HEK293 (cell line): Measurements from ENCODE around the gene ZRSR2.

Experiments
- YY1 ChIP-seq: fragments of 450-650 bp; formaldehyde crosslinking; IDR thresholded peaks from 2 replicates; pipeline ENCODE4 v1.5.1; 2018; ENCODE audit warnings: missing biosample characterization, missing genetic modification characterization
- ZBTB21 ChIP-seq: fragments of 450-650 bp; formaldehyde crosslinking; IDR thresholded peaks from 2 replicates; pipeline ENCODE4 v1.5.1; 2017; ENCODE audit warnings: missing biosample characterization, missing genetic modification characterization
- ZBTB7A ChIP-seq: fragments of 450-650 bp; formaldehyde crosslinking; IDR thresholded peaks from 2 replicates; pipeline ENCODE4 v1.5.1; 2016; ENCODE audit warnings: low read depth, missing biosample characterization, missing genetic modification characterization
- ZEB2 ChIP-seq: fragments of 450-650 bp; formaldehyde crosslinking; IDR thresholded peaks from 2 replicates; pipeline ENCODE4 v1.5.1; 2016; ENCODE audit warnings: missing biosample characterization, missing genetic modification characterization
- ZNF133 ChIP-seq: fragments of 450-650 bp; formaldehyde crosslinking; IDR thresholded peaks from 2 replicates; pipeline ENCODE4 v1.5.1; 2016; ENCODE audit warnings: missing biosample characterization, missing genetic modification characterization
- ZNF335 ChIP-seq: fragments of 450-650 bp; formaldehyde crosslinking; conservative IDR thresholded peaks from 2 replicates; pipeline ENCODE4 v1.5.1; 2016; ENCODE audit warnings: missing biosample characterization, missing genetic modification characterization
- ZNF433 ChIP-seq: fragments of 450-650 bp; formaldehyde crosslinking; IDR thresholded peaks from 2 replicates; pipeline ENCODE4 v1.5.1; 2016; ENCODE audit warnings: missing biosample characterization, missing genetic modification characterization, low read depth
- ZNF549 ChIP-seq: fragments of 450-650 bp; IDR thresholded peaks from 2 replicates; pipeline ENCODE4 v1.5.1; 2018; ENCODE audit warnings: missing biosample characterization, missing genetic modification characterization, mild to moderate bottlenecking, inconsistent platforms, moderate library complexity
- ZNF558 ChIP-seq: fragments of 450-650 bp; formaldehyde crosslinking; IDR thresholded peaks from 2 replicates; pipeline ENCODE4 v1.5.1; 2016; ENCODE audit warnings: missing biosample characterization, missing genetic modification characterization
- ZNF560 ChIP-seq: fragments of 450-650 bp; formaldehyde crosslinking; IDR thresholded peaks from 2 replicates; pipeline ENCODE4 v1.5.1; 2017; ENCODE audit warnings: missing biosample characterization, missing genetic modification characterization, borderline replicate concordance
- ZNF600 ChIP-seq: fragments of 450-650 bp; formaldehyde crosslinking; IDR thresholded peaks from 2 replicates; pipeline ENCODE4 v1.5.1; 2016; ENCODE audit warnings: missing biosample characterization, missing genetic modification characterization
- ZNF626 ChIP-seq: fragments of 450-650 bp; sonication (Bioruptor Pico); formaldehyde crosslinking; IDR thresholded peaks from 2 replicates; pipeline ENCODE4 v1.5.1; 2018; ENCODE audit warnings: missing biosample characterization, missing genetic modification characterization, inconsistent platforms
- ZNF664 ChIP-seq: fragments of 450-650 bp; formaldehyde crosslinking; IDR thresholded peaks from 2 replicates; pipeline ENCODE4 v1.5.1; 2016; ENCODE audit warnings: missing biosample characterization, missing genetic modification characterization
- ZNF785 ChIP-seq: fragments of 450-650 bp; formaldehyde crosslinking; IDR thresholded peaks from 2 replicates; pipeline ENCODE4 v1.5.1; 2016; ENCODE audit warnings: missing biosample characterization, missing genetic modification characterization
- ZNF837 ChIP-seq: fragments of 450-650 bp; formaldehyde crosslinking; IDR thresholded peaks from 2 replicates; pipeline ENCODE4 v1.5.1; 2016; ENCODE audit warnings: missing biosample characterization, missing genetic modification characterization
- ZSCAN23 ChIP-seq: fragments of 450-650 bp; formaldehyde crosslinking; IDR thresholded peaks from 2 replicates; pipeline ENCODE4 v1.5.1; 2016; ENCODE audit warnings: missing biosample characterization, missing genetic modification characterization
- TF ChIP-seq, protein P1 (sequence below): fragments of 450-650 bp; formaldehyde crosslinking; IDR thresholded peaks from 2 replicates; pipeline ENCODE4 v1.5.1; 2016; ENCODE audit warnings: missing biosample characterization, missing genetic modification characterization
- TF ChIP-seq, protein P2 (sequence below): fragments of 450-650 bp; formaldehyde crosslinking; IDR thresholded peaks from 2 replicates; pipeline ENCODE4 v1.5.1; 2016; ENCODE audit warnings: missing biosample characterization, missing genetic modification characterization
- TF ChIP-seq, protein P3 (sequence below): fragments of 450-650 bp; formaldehyde crosslinking; IDR thresholded peaks from 2 replicates; pipeline ENCODE4 v1.5.1; 2016; ENCODE audit warnings: missing biosample characterization, missing genetic modification characterization
- TF ChIP-seq, protein P4 (sequence below): fragments of 450-650 bp; formaldehyde crosslinking; IDR thresholded peaks from 2 replicates; pipeline ENCODE4; 2016; ENCODE audit warnings: missing biosample characterization, missing genetic modification characterization
- TF ChIP-seq, protein P5 (sequence below): fragments of 450-650 bp; formaldehyde crosslinking; IDR thresholded peaks from 2 replicates; pipeline ENCODE4 v1.5.1; 2016; ENCODE audit warnings: missing biosample characterization, missing genetic modification characterization
- TF ChIP-seq, protein P6 (sequence below): fragments of 450-650 bp; formaldehyde crosslinking; conservative IDR thresholded peaks from 2 replicates; pipeline ENCODE4 v1.5.1; 2016; ENCODE audit warnings: low read depth, missing biosample characterization, missing genetic modification characterization
- TF ChIP-seq, protein P7 (sequence below): fragments of 450-650 bp; IDR thresholded peaks from 2 replicates; pipeline ENCODE4 v1.5.1; 2018; ENCODE audit warnings: missing biosample characterization, mild to moderate bottlenecking, missing genetic modification characterization
- TF ChIP-seq, protein P8 (sequence below): IDR thresholded peaks from 2 replicates; pipeline ENCODE4 v1.6.1; 2011; ENCODE audit warnings: mild to moderate bottlenecking, low read depth, low read length, borderline replicate concordance

Gene ZRSR2

DNA sequence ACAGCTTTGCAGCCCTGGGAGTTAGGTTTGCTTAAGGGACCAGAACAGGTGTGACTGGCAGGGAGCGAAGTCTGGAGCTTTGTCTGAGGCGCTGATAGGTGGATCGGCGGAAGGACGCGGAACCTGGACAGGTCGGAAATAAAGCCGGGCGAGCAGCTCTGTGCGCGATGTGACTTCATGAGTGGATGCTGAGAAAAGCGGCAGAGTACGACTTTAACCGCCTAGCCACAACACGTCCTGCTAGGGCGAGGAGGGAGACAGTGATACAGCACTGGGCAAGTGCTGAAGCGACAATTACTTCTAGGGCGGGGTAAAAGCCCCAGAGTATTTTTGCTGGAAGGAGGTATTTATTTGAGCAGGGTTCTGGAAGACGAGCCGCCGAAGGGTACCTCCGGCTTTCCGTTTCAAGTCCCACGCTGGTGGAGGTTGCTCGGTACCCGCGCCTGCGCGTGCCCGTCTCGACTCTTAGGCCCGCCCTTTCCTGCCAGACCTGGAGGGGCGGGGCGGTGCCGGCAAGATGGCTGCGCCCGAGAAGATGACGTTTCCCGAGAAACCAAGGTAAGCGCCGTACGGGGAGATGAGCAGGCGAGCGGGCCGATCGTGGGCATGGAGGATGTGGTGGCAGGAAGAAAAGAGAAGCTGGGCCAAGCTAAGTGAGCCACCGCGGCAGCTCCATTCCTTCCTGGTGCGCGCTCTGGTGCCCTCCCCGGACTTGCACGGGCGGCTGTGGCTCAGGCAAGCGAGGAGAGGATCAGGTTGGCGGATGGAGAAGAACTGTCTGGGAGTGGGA lies at the start of gene ZRSR2 (continued):
- TF ChIP-seq ZEB2 (tag by site-specific recombination) (peak; percentile 43; the same call in 1 of the 2 replicates), ZNF785 (tag by site-specific recombination) (no peak), ZNF626 (tag by site-specific recombination) (no peak), ZNF549 (tag by site-specific recombination) (no peak), ZNF664 (no peak), ZNF558 (no peak), ZBTB7A (tag by site-specific recombination) (no peak), ZNF335 (tag by site-specific recombination) (peak; percentile 83), ZNF133 (tag by site-specific recombination) (no peak), ZNF600 (tag by site-specific recombination) (peak; percentile 69), YY1 (tag by site-specific recombination) (peak; percentile 88), ZBTB21 (0 out of 2 replicates have a peak, but pooled peaks have one; percentile 9), ZNF837 (tag by site-specific recombination) (no peak), ZNF560 (no peak), ZSCAN23 (tag by site-specific recombination) (no peak), ZNF433 (tag by site-specific recombination) (no peak)
- TF ChIP-seq, protein P1, sequence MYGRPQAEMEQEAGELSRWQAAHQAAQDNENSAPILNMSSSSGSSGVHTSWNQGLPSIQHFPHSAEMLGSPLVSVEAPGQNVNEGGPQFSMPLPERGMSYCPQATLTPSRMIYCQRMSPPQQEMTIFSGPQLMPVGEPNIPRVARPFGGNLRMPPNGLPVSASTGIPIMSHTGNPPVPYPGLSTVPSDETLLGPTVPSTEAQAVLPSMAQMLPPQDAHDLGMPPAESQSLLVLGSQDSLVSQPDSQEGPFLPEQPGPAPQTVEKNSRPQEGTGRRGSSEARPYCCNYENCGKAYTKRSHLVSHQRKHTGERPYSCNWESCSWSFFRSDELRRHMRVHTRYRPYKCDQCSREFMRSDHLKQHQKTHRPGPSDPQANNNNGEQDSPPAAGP (tag by site-specific recombination): 0 out of 2 replicates have a peak, but pooled peaks have one; percentile 56
- TF ChIP-seq, protein P2, sequence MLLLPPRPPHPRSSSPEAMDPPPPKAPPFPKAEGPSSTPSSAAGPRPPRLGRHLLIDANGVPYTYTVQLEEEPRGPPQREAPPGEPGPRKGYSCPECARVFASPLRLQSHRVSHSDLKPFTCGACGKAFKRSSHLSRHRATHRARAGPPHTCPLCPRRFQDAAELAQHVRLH: no peak
- TF ChIP-seq, protein P3, sequence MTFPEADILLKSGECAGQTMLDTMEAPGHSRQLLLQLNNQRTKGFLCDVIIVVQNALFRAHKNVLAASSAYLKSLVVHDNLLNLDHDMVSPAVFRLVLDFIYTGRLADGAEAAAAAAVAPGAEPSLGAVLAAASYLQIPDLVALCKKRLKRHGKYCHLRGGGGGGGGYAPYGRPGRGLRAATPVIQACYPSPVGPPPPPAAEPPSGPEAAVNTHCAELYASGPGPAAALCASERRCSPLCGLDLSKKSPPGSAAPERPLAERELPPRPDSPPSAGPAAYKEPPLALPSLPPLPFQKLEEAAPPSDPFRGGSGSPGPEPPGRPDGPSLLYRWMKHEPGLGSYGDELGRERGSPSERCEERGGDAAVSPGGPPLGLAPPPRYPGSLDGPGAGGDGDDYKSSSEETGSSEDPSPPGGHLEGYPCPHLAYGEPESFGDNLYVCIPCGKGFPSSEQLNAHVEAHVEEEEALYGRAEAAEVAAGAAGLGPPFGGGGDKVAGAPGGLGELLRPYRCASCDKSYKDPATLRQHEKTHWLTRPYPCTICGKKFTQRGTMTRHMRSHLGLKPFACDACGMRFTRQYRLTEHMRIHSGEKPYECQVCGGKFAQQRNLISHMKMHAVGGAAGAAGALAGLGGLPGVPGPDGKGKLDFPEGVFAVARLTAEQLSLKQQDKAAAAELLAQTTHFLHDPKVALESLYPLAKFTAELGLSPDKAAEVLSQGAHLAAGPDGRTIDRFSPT (tag by site-specific recombination): peak; percentile 81; the same call in 1 of the 2 replicates
- TF ChIP-seq, protein P4, sequence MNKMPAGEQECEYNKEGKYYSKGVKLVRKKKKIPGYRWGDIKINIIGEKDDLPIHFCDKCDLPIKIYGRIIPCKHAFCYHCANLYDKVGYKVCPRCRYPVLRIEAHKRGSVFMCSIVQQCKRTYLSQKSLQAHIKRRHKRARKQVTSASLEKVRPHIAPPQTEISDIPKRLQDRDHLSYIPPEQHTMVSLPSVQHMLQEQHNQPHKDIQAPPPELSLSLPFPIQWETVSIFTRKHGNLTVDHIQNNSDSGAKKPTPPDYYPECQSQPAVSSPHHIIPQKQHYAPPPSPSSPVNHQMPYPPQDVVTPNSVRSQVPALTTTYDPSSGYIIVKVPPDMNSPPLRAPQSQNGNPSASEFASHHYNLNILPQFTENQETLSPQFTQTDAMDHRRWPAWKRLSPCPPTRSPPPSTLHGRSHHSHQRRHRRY (tag by site-specific recombination): no peak
- TF ChIP-seq, protein P5, sequence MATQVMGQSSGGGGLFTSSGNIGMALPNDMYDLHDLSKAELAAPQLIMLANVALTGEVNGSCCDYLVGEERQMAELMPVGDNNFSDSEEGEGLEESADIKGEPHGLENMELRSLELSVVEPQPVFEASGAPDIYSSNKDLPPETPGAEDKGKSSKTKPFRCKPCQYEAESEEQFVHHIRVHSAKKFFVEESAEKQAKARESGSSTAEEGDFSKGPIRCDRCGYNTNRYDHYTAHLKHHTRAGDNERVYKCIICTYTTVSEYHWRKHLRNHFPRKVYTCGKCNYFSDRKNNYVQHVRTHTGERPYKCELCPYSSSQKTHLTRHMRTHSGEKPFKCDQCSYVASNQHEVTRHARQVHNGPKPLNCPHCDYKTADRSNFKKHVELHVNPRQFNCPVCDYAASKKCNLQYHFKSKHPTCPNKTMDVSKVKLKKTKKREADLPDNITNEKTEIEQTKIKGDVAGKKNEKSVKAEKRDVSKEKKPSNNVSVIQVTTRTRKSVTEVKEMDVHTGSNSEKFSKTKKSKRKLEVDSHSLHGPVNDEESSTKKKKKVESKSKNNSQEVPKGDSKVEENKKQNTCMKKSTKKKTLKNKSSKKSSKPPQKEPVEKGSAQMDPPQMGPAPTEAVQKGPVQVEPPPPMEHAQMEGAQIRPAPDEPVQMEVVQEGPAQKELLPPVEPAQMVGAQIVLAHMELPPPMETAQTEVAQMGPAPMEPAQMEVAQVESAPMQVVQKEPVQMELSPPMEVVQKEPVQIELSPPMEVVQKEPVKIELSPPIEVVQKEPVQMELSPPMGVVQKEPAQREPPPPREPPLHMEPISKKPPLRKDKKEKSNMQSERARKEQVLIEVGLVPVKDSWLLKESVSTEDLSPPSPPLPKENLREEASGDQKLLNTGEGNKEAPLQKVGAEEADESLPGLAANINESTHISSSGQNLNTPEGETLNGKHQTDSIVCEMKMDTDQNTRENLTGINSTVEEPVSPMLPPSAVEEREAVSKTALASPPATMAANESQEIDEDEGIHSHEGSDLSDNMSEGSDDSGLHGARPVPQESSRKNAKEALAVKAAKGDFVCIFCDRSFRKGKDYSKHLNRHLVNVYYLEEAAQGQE (tag by site-specific recombination): no peak
- TF ChIP-seq, protein P6, sequence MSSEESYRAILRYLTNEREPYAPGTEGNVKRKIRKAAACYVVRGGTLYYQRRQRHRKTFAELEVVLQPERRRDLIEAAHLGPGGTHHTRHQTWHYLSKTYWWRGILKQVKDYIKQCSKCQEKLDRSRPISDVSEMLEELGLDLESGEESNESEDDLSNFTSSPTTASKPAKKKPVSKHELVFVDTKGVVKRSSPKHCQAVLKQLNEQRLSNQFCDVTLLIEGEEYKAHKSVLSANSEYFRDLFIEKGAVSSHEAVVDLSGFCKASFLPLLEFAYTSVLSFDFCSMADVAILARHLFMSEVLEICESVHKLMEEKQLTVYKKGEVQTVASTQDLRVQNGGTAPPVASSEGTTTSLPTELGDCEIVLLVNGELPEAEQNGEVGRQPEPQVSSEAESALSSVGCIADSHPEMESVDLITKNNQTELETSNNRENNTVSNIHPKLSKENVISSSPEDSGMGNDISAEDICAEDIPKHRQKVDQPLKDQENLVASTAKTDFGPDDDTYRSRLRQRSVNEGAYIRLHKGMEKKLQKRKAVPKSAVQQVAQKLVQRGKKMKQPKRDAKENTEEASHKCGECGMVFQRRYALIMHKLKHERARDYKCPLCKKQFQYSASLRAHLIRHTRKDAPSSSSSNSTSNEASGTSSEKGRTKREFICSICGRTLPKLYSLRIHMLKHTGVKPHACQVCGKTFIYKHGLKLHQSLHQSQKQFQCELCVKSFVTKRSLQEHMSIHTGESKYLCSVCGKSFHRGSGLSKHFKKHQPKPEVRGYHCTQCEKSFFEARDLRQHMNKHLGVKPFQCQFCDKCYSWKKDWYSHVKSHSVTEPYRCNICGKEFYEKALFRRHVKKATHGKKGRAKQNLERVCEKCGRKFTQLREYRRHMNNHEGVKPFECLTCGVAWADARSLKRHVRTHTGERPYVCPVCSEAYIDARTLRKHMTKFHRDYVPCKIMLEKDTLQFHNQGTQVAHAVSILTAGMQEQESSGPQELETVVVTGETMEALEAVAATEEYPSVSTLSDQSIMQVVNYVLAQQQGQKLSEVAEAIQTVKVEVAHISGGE (tag by site-specific recombination): peak; percentile 63
- TF ChIP-seq, protein P7, sequence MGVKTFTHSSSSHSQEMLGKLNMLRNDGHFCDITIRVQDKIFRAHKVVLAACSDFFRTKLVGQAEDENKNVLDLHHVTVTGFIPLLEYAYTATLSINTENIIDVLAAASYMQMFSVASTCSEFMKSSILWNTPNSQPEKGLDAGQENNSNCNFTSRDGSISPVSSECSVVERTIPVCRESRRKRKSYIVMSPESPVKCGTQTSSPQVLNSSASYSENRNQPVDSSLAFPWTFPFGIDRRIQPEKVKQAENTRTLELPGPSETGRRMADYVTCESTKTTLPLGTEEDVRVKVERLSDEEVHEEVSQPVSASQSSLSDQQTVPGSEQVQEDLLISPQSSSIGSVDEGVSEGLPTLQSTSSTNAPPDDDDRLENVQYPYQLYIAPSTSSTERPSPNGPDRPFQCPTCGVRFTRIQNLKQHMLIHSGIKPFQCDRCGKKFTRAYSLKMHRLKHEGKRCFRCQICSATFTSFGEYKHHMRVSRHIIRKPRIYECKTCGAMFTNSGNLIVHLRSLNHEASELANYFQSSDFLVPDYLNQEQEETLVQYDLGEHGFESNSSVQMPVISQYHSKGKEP (tag by site-specific recombination): no peak
- TF ChIP-seq, protein P8, sequence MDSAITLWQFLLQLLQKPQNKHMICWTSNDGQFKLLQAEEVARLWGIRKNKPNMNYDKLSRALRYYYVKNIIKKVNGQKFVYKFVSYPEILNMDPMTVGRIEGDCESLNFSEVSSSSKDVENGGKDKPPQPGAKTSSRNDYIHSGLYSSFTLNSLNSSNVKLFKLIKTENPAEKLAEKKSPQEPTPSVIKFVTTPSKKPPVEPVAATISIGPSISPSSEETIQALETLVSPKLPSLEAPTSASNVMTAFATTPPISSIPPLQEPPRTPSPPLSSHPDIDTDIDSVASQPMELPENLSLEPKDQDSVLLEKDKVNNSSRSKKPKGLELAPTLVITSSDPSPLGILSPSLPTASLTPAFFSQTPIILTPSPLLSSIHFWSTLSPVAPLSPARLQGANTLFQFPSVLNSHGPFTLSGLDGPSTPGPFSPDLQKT: no peak
